COLO829 (cell line): ENCODE results near the gene CYP27B1.
"Not testable (repeated sequence)": the region's sequence is repeated elsewhere in the genome, so short reads cannot be mapped to it uniquely, and the experiment has no call there.

Source experiments
- DNase-seq: peaks from one replicate; pipeline ENCODE4 v3.0.0; 2012; ENCODE audit warnings: low spot score

Gene CYP27B1

DNA sequence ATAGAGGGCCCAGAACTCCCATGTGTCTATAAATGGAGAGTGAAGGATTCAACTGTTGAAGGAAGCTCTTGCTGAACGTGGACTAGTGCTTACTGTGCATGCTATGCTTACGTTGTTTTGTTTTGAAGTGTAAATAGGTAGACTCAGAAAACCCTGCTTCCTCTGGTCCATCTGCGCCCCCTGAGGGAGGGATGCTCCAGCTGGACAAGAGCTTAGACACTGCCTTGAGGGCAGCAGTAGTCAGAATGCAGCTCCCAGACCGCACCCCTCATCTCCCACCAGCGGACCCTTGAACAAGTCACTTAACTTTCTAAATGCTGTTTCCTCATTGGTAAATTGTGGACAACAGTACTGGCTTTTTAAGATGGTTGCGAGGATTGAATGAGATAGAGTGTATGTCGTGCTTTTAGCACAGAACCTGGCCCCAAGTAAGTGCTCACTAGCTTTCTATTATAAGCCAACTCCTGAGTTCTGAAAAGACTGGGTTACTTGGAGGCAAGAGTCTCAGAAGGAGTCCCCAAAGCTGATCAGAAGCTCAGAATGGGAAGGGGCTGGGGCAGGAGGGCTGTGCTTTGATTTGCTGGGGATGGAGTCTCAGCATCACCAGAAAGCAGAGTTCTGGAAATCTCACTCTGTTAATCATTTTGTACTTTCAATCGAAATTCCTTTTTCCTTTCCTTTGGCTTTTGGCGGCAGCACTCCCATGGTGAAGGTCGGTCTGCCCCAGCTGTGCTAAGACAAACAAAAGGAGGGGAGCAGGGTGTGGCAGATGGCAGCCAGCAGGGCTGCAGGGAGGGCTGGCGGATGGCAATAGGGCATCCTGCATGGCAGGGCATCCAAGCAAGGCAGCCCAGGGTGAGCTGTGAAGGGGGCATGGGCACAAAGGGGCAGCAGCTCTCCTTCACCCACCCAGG is 43.9 kb downstream of the CYP27B1 start:
- DNase-seq: no peak

DNA sequence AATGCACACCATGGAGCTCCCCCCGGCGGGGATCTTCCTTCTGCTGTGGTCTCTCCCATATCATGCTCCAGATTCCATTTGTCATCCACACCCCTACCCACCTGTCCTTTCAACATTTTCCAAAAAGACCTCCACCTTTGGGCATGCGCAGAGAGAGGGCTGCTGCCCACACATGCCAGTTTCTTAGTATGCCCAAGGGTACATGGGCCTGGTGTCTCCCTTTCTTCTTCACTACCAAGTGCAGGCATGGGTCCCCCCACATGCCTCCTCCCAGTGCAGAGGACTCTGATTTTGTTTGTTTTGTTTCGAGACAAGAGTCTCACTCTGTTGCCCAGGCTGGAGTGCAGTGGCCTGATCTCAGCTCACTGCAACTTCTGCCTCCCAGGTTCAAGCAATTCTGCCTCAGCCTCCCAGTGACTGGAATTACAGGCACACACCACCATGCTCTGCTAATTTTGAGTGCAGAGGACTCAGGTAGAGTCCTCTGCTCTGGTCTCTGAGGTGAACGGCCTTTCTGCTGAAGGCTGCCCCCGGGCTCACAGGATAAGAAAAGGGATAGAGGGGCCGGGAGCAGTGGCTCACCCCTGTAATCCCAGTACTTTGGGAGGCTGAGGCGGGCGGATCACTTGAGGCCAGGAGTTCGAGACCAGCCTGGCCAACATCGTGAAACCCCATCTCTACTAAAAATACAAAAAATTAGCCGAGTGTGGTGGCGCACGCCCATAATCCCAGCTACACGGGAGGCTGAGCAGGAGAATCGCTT is 44.9 kb downstream of the CYP27B1 start:
- not testable (repeated sequence) for DNase-seq

DNA sequence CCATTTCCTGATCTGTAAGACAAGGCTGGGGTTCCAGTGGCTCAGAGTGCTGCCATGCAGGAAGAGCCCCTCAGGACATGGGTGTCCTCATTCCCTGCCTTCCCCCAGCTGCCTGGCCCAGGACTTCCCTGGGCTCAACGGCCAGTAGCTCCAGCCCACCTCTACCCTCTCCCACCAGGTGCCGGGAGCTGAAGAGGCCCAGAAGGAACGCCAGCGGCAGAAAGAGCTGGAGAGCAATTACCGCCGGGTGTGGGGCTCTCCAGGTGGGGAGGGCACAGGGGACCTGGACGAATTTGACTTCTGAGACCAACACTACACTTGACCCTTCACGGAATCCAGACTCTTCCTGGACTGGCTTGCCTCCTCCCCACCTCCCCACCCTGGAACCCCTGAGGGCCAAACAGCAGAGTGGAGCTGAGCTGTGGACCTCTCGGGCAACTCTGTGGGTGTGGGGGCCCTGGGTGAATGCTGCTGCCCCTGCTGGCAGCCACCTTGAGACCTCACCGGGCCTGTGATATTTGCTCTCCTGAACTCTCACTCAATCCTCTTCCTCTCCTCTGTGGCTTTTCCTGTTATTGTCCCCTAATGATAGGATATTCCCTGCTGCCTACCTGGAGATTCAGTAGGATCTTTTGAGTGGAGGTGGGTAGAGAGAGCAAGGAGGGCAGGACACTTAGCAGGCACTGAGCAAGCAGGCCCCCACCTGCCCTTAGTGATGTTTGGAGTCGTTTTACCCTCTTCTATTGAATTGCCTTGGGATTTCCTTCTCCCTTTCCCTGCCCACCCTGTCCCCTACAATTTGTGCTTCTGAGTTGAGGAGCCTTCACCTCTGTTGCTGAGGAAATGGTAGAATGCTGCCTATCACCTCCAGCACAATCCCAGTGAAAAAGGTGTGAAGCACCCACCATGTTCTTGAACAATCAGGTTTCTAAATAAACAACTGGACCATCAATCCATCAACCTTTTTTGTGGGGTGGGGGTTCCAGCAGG is 46.0 kb downstream of the CYP27B1 start:
- no peak for DNase-seq

DNA sequence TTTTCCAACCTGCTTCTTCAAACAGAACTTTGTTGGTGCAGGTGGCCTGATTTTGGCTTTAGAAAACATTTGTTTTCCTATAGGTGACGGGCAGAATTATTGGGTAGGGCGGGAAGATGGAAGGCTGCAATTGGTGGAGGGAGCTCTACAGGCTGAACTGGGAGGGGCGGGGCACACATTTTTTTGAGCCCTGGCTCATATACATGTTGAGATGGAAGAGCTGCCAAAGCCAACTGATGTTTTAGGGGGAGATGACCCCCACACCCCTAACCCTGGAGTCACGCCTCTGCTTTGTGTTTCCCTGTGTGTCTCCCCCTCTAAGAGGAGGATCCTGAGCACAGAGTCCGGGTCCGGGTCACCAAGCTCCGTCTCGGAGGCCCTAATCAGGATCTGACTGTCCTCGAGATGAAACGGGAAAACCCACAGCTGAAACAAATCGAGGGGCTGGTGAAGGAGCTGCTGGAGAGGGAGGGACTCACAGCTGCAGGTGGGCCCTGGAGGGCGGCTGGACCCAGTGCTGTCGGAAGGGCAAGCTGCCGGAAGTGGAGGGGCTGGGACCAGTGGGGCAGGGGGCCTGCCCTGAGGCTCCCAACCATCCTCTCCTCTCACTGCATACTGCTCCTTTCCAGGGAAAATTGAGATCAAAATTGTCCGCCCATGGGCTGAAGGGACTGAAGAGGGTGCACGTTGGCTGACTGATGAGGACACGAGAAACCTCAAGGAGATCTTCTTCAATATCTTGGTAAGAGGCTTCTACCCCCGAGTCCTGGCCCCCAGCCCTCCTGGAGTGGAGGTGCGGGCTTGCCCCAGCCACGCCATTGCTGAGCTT is 46.9 kb downstream of the CYP27B1 start:
- no peak for DNase-seq

DNA sequence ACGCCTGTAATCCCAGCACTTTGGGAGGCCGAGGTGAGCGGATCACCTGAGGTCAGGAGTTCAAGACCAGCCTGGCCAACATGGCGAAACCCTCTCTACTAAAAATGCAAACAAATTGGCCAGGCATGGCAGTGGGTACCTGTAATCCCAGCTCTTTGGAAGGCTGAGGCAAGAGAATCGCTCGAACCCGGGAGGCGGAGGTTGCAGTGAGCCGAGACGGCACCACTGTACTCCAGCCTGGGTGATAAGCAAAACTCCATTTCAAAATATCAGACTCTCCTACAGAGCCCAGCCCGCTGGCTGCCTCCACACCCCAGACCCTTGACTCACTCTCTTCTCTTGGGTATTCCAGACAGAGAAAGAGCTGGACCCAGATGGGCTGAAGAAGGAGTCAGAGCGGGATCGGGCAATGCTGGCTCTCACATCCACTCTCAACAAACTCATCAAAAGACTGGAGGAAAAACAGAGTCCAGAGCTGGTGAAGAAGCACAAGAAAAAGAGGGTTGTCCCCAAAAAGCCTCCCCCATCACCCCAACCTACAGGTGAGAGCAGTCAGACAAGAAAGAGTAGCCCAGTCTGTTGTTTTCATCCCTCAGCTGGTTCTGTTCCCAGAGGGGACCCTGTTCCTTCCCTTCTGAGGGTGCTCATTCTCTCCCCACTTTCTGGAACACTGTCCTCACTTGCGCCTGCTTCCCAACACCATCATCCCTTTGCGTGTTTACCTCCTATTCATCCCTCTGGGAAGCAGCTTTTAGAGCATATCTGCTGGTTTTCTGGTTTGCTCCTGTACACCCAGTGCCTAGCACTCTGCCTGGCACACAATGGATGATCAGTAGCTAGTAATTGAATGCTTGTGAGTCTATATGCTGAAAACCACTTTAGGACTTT is 48.0 kb downstream of the CYP27B1 start:
- no peak for DNase-seq

DNA sequence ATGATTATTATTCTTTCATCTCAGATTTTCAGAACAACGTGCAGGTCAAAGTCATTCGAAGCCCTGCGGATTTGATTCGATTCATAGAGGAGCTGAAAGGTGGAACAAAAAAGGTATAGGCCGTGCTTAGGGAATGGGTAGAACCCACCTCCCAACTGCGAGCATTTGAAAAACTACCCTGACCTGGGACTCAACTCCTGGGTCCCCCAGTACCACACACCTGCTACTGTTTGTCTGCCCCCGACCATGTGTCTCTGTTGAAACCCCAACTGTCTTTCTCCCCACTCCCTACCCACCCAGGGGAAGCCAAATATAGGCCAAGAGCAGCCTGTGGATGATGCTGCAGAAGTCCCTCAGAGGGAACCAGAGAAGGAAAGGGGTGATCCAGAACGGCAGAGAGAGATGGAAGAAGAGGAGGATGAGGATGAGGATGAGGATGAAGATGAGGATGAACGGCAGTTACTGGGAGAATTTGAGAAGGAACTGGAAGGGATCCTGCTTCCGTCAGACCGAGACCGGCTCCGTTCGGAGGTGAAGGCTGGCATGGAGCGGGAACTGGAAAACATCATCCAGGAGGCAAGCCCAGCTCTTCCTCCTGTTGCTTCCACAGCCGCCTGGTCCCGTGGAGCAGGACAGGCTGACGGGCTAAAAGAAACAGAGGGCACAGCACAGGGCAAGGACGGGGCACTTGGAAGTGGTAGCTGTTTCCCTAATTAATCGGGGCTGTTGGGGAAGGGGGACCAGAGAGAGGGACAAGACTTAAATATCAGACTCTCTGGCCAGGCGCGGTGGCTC is 48.8 kb downstream of the CYP27B1 start:
- DNase-seq: no peak

DNA sequence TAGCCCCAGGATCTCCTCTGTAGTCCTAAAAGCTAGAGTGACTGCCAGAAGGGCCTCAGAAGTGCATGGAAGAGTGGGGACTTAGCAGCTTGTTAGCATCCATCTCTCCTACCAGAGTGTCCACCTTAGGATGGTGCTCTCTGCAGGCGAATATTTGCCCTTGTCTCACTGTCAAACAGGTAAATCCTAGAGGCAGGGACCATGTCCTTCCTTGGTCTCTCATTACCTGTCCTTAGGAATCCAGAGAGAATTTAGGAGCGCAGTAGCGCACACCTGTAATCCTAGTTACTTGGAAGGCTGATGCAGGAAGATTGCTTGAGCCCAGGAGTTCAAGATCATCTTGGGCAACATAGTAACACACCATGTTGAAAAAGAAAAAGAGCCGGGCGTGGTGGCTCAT is 49.7 kb downstream of the CYP27B1 start:
- DNase-seq: no peak

DNA sequence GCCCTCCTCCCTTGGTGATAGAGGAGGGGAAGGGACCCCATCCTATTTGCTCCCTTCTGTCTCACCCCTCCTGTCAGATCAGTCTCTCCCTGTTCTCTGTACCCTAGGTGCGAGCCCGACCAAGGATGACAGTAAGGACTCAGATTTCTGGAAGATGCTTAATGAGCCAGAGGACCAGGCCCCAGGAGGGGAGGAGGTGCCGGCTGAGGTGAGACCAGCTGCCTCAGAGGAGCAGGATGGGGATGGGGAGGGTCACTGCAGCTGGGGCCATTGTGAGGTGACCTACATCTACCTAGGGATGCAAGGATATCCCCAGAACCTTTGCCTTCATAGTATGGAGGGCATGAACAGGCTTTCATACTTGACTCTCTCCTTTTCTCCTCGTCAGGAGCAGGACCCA is 50.6 kb downstream of the CYP27B1 start:
- DNase-seq: no peak

DNA sequence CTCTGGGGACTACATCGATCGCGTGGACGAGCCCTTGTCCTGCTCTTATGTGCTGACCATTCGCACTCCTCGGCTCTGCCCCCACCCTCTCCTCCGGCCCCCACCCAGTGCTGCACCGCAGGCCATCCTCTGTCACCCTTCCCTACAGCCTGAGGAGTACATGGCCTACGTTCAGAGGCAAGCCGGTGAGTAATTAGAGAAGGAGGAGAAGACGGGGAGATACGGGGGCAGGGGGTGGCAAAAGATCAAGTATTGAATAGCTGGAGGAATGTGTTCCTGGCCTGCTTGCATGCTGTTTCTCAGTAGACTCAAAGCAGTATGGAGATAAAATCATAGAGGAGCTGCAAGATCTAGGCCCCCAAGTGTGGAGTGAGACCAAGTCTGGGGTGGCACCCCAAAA is 51.1 kb downstream of the CYP27B1 start:
- no peak for DNase-seq

DNA sequence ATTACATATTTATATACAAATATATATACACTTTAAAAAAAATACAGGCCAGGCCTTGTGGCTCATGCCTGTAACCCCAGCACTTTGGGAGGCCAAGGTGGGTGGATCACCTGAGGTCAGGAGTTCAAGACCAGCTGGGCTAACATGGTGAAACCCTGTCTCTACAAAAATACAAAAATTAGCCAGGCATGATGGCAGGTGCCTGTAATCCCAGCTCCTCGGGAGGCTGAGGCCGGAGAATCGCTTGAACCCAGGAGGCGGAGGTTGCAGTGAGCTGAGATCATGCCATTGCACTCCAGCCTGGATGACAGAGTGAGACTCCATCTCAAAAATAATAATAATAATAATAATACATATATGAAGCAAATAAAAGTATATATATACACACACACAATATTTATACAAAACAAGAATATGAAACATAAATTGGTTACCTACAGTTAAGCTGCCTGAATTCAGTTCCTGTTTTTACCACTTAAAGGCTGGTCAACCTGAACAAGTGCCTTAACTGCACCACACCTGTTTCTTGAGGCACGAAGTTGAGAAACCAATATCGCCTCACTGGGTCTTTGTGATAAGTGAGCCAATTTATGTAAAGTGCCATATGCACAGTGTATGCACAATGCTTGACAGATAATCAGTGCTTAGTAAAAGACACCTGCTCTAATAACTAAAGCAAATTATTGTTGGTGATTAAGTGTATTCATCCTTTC is 51.7 kb downstream of the CYP27B1 start:
- not testable (repeated sequence) for DNase-seq

DNA sequence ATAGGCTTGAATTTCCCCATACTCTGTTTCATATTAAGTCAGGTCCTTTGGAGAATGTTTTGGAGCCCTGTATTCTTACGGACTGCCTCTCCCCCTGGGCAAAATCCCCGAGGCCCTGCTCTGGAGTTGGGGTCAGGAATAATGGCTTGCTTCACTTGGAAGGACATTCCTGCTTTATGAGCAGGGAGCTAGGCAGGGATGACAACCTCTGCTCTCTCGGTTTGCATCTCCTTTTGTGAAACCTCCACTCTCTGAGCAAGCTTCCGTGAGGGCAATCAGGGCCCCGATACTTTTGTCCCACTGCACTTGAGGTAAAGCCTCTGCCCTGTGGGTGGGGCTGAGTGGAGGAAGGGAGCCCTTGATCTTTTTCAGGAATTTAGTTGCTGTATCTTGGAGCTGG is 53.7 kb downstream of the CYP27B1 start:
- no peak for DNase-seq

DNA sequence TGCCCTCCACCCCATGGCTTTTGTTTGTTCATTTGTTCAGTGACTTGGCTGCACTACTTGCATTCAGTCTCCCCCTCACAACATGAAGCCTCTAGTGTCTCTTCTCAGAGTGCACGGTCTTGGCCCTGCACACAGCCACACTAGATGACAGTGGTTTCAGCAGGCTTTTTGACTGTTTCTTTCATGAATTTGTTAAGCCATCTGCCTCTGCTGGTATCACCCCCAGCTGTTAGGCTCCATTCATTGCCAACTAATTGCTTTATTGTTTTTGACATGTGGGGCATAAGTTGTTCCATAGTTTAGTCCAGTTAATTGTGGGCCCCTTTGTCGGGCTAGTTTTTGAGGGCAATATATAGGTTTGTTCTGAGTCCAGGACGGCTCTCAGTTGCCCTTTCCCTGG is 54.2 kb downstream of the CYP27B1 start:
- no peak for DNase-seq
